ENCODE measurements around the gene IL1RAPL2. TPM values are rescaled to one million over a fixed set of nuclear protein-coding genes. Genes with fewer than 3 reads are reported as not detected.

The IL1RAPL2 gene
- total RNA-seq, 1 donor from 2014 or later, result not detected

DNA sequence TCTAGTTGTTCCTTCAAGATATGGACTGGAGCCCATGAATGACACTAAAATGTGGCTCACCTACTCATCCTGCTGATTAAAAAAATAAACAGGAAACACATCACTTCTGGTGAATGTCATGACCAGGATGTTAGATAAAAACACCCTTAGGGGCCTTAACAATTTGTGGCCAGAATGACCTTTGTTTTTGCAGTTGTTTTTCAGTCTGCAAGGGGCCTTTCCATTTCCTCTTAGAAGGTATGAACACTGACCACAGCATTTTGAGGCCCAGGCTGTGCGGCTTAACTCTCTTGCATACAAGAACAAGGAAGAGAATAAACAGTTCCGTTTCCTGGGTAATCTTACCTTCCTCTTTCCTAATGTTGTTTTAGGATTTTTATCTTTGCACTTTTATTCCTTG, 113.2 kb downstream of the IL1RAPL2 start:
- H3K9me3 ChIP-seq, result no peaks in the 10 kb centered on the region
- H3K4me1 ChIP-seq, result no peaks in the 10 kb centered on the region
- DNase-seq (ENCODE audit: low spot score in 2 of 2), result no peak
- TF ChIP-seq, protein P1, sequence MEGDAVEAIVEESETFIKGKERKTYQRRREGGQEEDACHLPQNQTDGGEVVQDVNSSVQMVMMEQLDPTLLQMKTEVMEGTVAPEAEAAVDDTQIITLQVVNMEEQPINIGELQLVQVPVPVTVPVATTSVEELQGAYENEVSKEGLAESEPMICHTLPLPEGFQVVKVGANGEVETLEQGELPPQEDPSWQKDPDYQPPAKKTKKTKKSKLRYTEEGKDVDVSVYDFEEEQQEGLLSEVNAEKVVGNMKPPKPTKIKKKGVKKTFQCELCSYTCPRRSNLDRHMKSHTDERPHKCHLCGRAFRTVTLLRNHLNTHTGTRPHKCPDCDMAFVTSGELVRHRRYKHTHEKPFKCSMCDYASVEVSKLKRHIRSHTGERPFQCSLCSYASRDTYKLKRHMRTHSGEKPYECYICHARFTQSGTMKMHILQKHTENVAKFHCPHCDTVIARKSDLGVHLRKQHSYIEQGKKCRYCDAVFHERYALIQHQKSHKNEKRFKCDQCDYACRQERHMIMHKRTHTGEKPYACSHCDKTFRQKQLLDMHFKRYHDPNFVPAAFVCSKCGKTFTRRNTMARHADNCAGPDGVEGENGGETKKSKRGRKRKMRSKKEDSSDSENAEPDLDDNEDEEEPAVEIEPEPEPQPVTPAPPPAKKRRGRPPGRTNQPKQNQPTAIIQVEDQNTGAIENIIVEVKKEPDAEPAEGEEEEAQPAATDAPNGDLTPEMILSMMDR (IDR thresholded peaks at IDR 0.05), result no peak
- intact Hi-C loops (cut with DNase I), result no loop called here
- H3K27me3 ChIP-seq, result no peaks in the 10 kb centered on the region
- H3K27ac ChIP-seq, result no peak overlapping the region
- H3K4me3 ChIP-seq, result no peak overlapping the region
- no peaks in the 10 kb centered on the region for H3K36me3 ChIP-seq

- H3K36me3 ChIP-seq, result no peaks in the 10 kb centered on the region
- no peak for DNase-seq (ENCODE audit: low spot score in 2 of 2)
- no peaks in the 10 kb centered on the region for H3K9me3 ChIP-seq
- H3K27ac ChIP-seq, result no peak overlapping the region
- H3K4me3 ChIP-seq, result no peak overlapping the region
- intact Hi-C loops (cut with DNase I), result no loop called here
- TF ChIP-seq, protein P1 (IDR thresholded peaks at IDR 0.05), result no peak
- H3K27me3 ChIP-seq, result no peaks in the 10 kb centered on the region
- H3K4me1 ChIP-seq, result no peaks in the 10 kb centered on the region
Observed at GRCh38 chrX:104681214-104681613, 115.2 kb downstream of the IL1RAPL2 start.

DNA sequence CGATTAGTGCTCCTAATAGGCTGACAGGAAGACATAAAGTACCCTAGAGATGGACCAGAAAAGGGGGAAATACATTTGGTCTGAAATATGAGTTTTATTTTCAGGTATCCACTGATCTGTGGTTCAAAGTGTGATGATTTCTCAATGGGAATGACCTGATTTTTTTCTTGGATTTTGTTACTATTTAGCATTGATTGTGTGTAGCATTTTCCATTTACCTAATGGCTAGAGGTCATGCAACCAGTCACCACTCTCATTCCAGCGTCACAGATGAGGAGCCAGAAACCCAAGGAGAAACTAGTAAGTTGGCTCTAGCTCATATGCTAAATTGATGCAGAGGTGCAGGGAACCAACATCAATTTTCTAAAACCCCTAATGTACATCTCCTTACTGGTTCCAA, 118.1 kb downstream of the IL1RAPL2 start:
- no peak for DNase-seq (ENCODE audit: low spot score in 2 of 2)
- Histone ChIP-seq H3K36me3 (no peaks in the 10 kb centered on the region), H3K9me3 (no peaks in the 10 kb centered on the region), H3K4me1 (no peaks in the 10 kb centered on the region), H3K27ac (no peak overlapping the region), H3K4me3 (no peak overlapping the region), H3K27me3 (no peaks in the 10 kb centered on the region)
- TF ChIP-seq, protein P1 (IDR thresholded peaks at IDR 0.05), result no peak
- intact Hi-C loops (cut with DNase I), result no loop called here

- Histone ChIP-seq H3K27ac (no peak overlapping the region), H3K4me1 (no peaks in the 10 kb centered on the region), H3K36me3 (no peaks in the 10 kb centered on the region), H3K9me3 (no peaks in the 10 kb centered on the region), H3K4me3 (no peak overlapping the region), H3K27me3 (no peaks in the 10 kb centered on the region)
- TF ChIP-seq, protein P1 (IDR thresholded peaks at IDR 0.05), result no peak
- intact Hi-C loops (cut with DNase I), result no loop called here
- DNase-seq (ENCODE audit: low spot score in 2 of 2), result no peak
Observed at GRCh38 chrX:104695593-104695992, 129.6 kb downstream of the IL1RAPL2 start.

GRCh38 chrX:104696667-104697066, 130.7 kb downstream of the IL1RAPL2 start:
- no peak overlapping the region for H3K4me3 ChIP-seq
- intact Hi-C loops (cut with DNase I), result no loop called here
- TF ChIP-seq, protein P1 (IDR thresholded peaks at IDR 0.05), result no peak
- H3K27me3 ChIP-seq, result no peaks in the 10 kb centered on the region
- no peaks in the 10 kb centered on the region for H3K36me3 ChIP-seq
- H3K4me1 ChIP-seq, result no peaks in the 10 kb centered on the region
- no peaks in the 10 kb centered on the region for H3K9me3 ChIP-seq
- DNase-seq (ENCODE audit: low spot score in 2 of 2), result no peak
- H3K27ac ChIP-seq, result no peak overlapping the region

- no peaks in the 10 kb centered on the region for H3K27me3 ChIP-seq
- TF ChIP-seq, protein P1 (IDR thresholded peaks at IDR 0.05), result no peak
- no peaks in the 10 kb centered on the region for H3K4me1 ChIP-seq
- no peak for DNase-seq (ENCODE audit: low spot score in 2 of 2)
- H3K9me3 ChIP-seq, result no peaks in the 10 kb centered on the region
- H3K4me3 ChIP-seq, result no peak overlapping the region
- no peak overlapping the region for H3K27ac ChIP-seq
- intact Hi-C loops (cut with DNase I), result no loop called here
- no peaks in the 10 kb centered on the region for H3K36me3 ChIP-seq
Observed at GRCh38 chrX:104697294-104697693, 131.3 kb downstream of the IL1RAPL2 start.
